ENCODE results near the gene CREB3L2.

GRCh38 chr7:137919987-137920386, 81.9 kb downstream of the CREB3L2 start:
- TF ChIP-seq POLR2A (IDR thresholded peaks at IDR 0.05; ENCODE audit: low read length): no peak
- TF ChIP-seq GATA1 (IDR thresholded peaks at IDR 0.05; ENCODE audit: low read depth, low read length): no peak
